SK-N-SH (cell line): ENCODE measurements around the gene RPL19. TPM values are rescaled to one million over a fixed set of nuclear protein-coding genes. Genes with fewer than 3 reads are reported as not detected.

ENCODE experiments used
- CTCF ChIA-PET: fragments of 300-600, 350-600 bp; formaldehyde crosslinking; extraction: SDS; loops from one replicate; lab custom pipeline; 2021; lab: Yijun Ruan, JAX
- POLR2A ChIA-PET: fragments of 350-600 bp; sonication (Branson Sonifier 250); formaldehyde crosslinking; extraction: SDS; loops from one replicate; lab custom pipeline; 2020; ENCODE audit warnings: antibody characterized with exemption, inconsistent platforms; lab: Yijun Ruan, JAX
- DNase-seq: peaks from one replicate; pipeline ENCODE4 v3.0.0; 2012
- H2AFZ ChIP-seq: fragments of 200-600 bp; sonication (generic); 2 replicates; pipeline ENCODE4 v1.8.1; 2016; ENCODE audit warnings: antibody characterized with exemption, mild to moderate bottlenecking, low read depth
- H3F3A ChIP-seq: fragments of 200-600 bp; sonication (generic); replicated peaks from 2 replicates; pipeline ENCODE3; 2016; ENCODE audit warnings: antibody characterized with exemption, mild to moderate bottlenecking; ENCODE audit not compliant: insufficient read depth
- H3K27ac ChIP-seq, 2 experiments: fragments of 200-500 bp in 1 of 2; fragments of 200-600 bp in 1 of 2; sonication (Bioruptor generic) in 1 of 2; sonication (generic), shearing (Covaris generic) in 1 of 2; 2 replicates each; pipeline versions ENCODE4 v1.5.1 to v1.6.1; 2014 to 2016; ENCODE audit warnings: low read depth in 2 of 2, inconsistent platforms in 1 of 2, low read length in 1 of 2, mild to moderate bottlenecking in 1 of 2, mixed read lengths in 1 of 2
- H3K27me3 ChIP-seq: fragments of 200-600 bp; sonication (generic), shearing (Covaris generic); 2 replicates; pipeline ENCODE4 v1.6.1; 2016; ENCODE audit warnings: mixed run types; ENCODE audit not compliant: insufficient read depth
- H3K36me3 ChIP-seq, 2 experiments: fragments of 200-500 bp in 1 of 2; fragments of 200-600 bp in 1 of 2; sonication (Bioruptor generic) in 1 of 2; sonication (generic) in 1 of 2; replicated peaks in 1 of 2; 2 replicates each; pipeline versions ENCODE3 to v1.5.1; 2014 to 2016; ENCODE audit warnings: low read length in 1 of 2, mild to moderate bottlenecking in 1 of 2; ENCODE audit not compliant: insufficient read depth in 2 of 2, control insufficient read depth in 1 of 2
- H3K4me1 ChIP-seq, 2 experiments: fragments of 200-500 bp in 1 of 2; fragments of 200-600 bp in 1 of 2; sonication (Bioruptor generic) in 1 of 2; sonication (generic), shearing (Covaris generic) in 1 of 2; 2 replicates each; pipeline versions ENCODE4 v1.5.1 to v1.6.1; 2014 to 2016; ENCODE audit warnings: low read depth in 1 of 2, low read length in 1 of 2, mixed run types in 1 of 2; ENCODE audit not compliant: insufficient read depth in 2 of 2, control insufficient read depth in 1 of 2
- H3K4me2 ChIP-seq: fragments of 200-600 bp; sonication (generic), shearing (Covaris generic); 2 replicates; pipeline ENCODE4 v1.6.1; 2017; ENCODE audit warnings: mixed run types
- H3K4me3 ChIP-seq, 2 experiments: fragments of 200-500 bp in 1 of 2; fragments of 200-600 bp in 1 of 2; sonication (Bioruptor generic) in 1 of 2; sonication (generic), shearing (Covaris generic) in 1 of 2; 2 replicates each; pipeline versions ENCODE4 v1.5.1 to v1.8.1; 2014 to 2016; ENCODE audit warnings: low read depth in 2 of 2, inconsistent platforms in 1 of 2, low read length in 1 of 2, mild to moderate bottlenecking in 1 of 2, mixed read lengths in 1 of 2, moderate library complexity in 1 of 2
- H3K79me2 ChIP-seq: fragments of 200-600 bp; sonication (generic); 2 replicates; pipeline ENCODE4 v1.8.1; 2017; ENCODE audit warnings: mild to moderate bottlenecking; ENCODE audit not compliant: insufficient read depth
- H3K9ac ChIP-seq: fragments of 200-600 bp; sonication (generic); 2 replicates; pipeline ENCODE4 v1.6.1; 2017; ENCODE audit warnings: mixed run types
- H3K9me2 ChIP-seq: fragments of 200-600 bp; sonication (generic); 2 replicates; pipeline ENCODE4 v1.6.1; 2017; ENCODE audit warnings: mixed run types
- H3K9me3 ChIP-seq: fragments of 200-600 bp; sonication (generic); 2 replicates; pipeline ENCODE4 v1.6.1; 2017; ENCODE audit warnings: mixed run types, mild to moderate bottlenecking, moderate library complexity
- H4K20me1 ChIP-seq: fragments of 200-600 bp; sonication (generic); 2 replicates; pipeline ENCODE4 v1.6.1; 2017; ENCODE audit warnings: mild to moderate bottlenecking, mixed run types; ENCODE audit not compliant: insufficient read depth
- CHD2 ChIP-seq: fragments of 150-350 bp; IDR thresholded peaks from 2 replicates; pipeline ENCODE4 v1.6.1; 2018; ENCODE audit warnings: low read length; ENCODE audit not compliant: partially characterized antibody
- ELF1 ChIP-seq: IDR thresholded peaks from 2 replicates; pipeline ENCODE4 v1.4.0; 2012
- EP300 ChIP-seq, 2 experiments: IDR thresholded peaks; 2 replicates each; pipeline versions ENCODE4 v1.4.0 to v1.6.1; 2012; ENCODE audit warnings: borderline replicate concordance in 1 of 2, low read depth in 1 of 2, low read length in 1 of 2
- EZH2phosphoT487 ChIP-seq: fragments of 200-600 bp; sonication (generic); IDR thresholded peaks from 2 replicates; pipeline ENCODE4 v1.6.1; 2017; ENCODE audit warnings: low read depth, mixed run types, mild to moderate bottlenecking, antibody characterized with exemption, moderate library complexity, borderline replicate concordance
- FOSL2 ChIP-seq: IDR thresholded peaks from 2 replicates; pipeline ENCODE4 v1.4.0; 2012; ENCODE audit warnings: low read depth, mild to moderate bottlenecking, moderate library complexity, borderline replicate concordance
- IRF3 ChIP-seq: fragments of 150-350 bp; IDR thresholded peaks from 2 replicates; pipeline ENCODE4 v1.6.1; 2016; ENCODE audit warnings: mild to moderate bottlenecking, low read depth, low read length
- MEF2A ChIP-seq: IDR thresholded peaks from 2 replicates; pipeline ENCODE4 v1.4.0; 2012; ENCODE audit warnings: low read depth, borderline replicate concordance
- MXI1 ChIP-seq: IDR thresholded peaks from 2 replicates; pipeline ENCODE4 v1.6.1; 2012; ENCODE audit warnings: mild to moderate bottlenecking, low read depth, low read length, improper control_type of control experiment
- NFIC ChIP-seq: IDR thresholded peaks from 2 replicates; pipeline ENCODE4 v1.4.0; 2012; ENCODE audit warnings: borderline replicate concordance
- RFX5 ChIP-seq: IDR thresholded peaks from 2 replicates; pipeline ENCODE4 v1.6.1; 2012; ENCODE audit warnings: mild to moderate bottlenecking, improper control_type of control experiment, low read length
- TAF1 ChIP-seq: IDR thresholded peaks from 2 replicates; pipeline ENCODE4 v1.6.1; 2012; ENCODE audit warnings: low read depth, mild to moderate bottlenecking, low read length, moderate library complexity, borderline replicate concordance
- TEAD4 ChIP-seq: IDR thresholded peaks from 2 replicates; pipeline ENCODE4 v1.4.0; 2012; ENCODE audit warnings: mild to moderate bottlenecking, borderline replicate concordance; ENCODE audit not compliant: insufficient read depth
- WGBS: methylation state at CpG from one replicate; pipeline ENCODE4 v1.1.6; 2017; ENCODE audit warnings: low lambda C conversion rate; 5-methylcytosine and 5-hydroxymethylcytosine counted together
- polyA plus RNA-seq, 3 experiments: library from polyadenylated mRNA; depleted of rRNA; stranded (reverse); fragments of >200 nt; gene quantifications; 2 replicates each; pipeline ENCODE4 v1.2.3, GENCODE V29; 2012
- TF ChIP-seq, protein P1 (sequence below): fragments of 200-600 bp; sonication (generic); IDR thresholded peaks from 2 replicates; pipeline ENCODE4 v1.6.1; 2017; ENCODE audit warnings: antibody characterized with exemption, mild to moderate bottlenecking, moderate library complexity
- TF ChIP-seq, protein P2 (sequence below): IDR thresholded peaks from 2 replicates; pipeline ENCODE4 v1.6.1; 2012; ENCODE audit warnings: mild to moderate bottlenecking, low read depth, low read length, moderate library complexity
- TF ChIP-seq, protein P3 (sequence below): IDR thresholded peaks from 2 replicates; pipeline ENCODE4 v1.4.0; 2012; ENCODE audit warnings: low read depth, borderline replicate concordance
- TF ChIP-seq, protein P4 (sequence below): IDR thresholded peaks from 2 replicates; pipeline ENCODE4; 2012
- TF ChIP-seq, protein P5 (sequence below): IDR thresholded peaks from 2 replicates; pipeline ENCODE4 v1.4.0; 2012; ENCODE audit warnings: low read depth

The RPL19 gene
- polyA plus RNA-seq, 1 of the 3 experiments (the other 2 are of a cell fraction), result 3,473 TPM

DNA sequence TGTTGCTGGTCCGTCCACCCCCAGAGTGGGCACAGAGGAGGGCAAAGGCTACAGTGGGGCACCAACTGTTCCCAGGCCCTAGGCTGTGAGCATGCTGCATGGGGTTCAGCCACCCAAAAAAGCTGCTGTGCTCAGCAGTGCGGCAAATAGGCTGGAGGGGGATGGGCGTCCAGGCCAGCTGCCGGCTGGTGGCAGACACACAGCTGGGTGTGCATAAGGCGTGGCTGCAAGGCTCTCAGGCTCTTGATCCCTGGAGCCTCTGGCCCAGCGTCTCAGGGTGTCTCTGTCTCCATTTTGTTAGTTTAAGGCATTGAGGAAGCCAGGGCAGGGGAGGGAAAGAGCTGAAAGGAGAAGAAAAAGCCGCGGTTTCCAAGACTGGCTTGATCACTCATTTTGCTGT is 8.8 kb downstream of the RPL19 start:
- Histone ChIP-seq H3K9me2 (no peaks in the 10 kb centered on the region), H3K9me3 (no peaks in the 10 kb centered on the region), H3K4me3 (no peak overlapping the region), H3K4me2 (peak overlapping the region; percentile 77; the same call in 1 of the 2 replicates), H3K4me1 (peaks cover 9% of the 10 kb centered on the region in 2 experiments; a peak in 2 of 4 replicates), H4K20me1 (peaks cover 10% of the 10 kb centered on the region), H3K9ac (no peak overlapping the region), H3K27ac (no peak overlapping the region), H3K36me3 (peaks cover 3 to 12% of the 10 kb centered on the region in 2 experiments), H3F3A (peaks cover 19% of the 10 kb centered on the region), H3K79me2 (no peaks in the 10 kb centered on the region), H2AFZ (no peak overlapping the region), H3K27me3 (no peaks in the 10 kb centered on the region)
- 69% methylated on average over 7 of the region's 8 CpGs for WGBS
- DNase-seq, result no peak
- CTCF ChIA-PET, result interaction anchor here (0.7 to 29.0 kb wide), 9 partner anchors 9 to 339 kb away, joined by 3 to 781 read pairs (median 4); partner anchors contain the start of gene STAC2
- TF ChIP-seq FOSL2, result no peak
- TF ChIP-seq, protein P1, sequence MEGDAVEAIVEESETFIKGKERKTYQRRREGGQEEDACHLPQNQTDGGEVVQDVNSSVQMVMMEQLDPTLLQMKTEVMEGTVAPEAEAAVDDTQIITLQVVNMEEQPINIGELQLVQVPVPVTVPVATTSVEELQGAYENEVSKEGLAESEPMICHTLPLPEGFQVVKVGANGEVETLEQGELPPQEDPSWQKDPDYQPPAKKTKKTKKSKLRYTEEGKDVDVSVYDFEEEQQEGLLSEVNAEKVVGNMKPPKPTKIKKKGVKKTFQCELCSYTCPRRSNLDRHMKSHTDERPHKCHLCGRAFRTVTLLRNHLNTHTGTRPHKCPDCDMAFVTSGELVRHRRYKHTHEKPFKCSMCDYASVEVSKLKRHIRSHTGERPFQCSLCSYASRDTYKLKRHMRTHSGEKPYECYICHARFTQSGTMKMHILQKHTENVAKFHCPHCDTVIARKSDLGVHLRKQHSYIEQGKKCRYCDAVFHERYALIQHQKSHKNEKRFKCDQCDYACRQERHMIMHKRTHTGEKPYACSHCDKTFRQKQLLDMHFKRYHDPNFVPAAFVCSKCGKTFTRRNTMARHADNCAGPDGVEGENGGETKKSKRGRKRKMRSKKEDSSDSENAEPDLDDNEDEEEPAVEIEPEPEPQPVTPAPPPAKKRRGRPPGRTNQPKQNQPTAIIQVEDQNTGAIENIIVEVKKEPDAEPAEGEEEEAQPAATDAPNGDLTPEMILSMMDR, result no peak
- TF ChIP-seq CHD2, result no peak
- TF ChIP-seq NFIC, result no peak
- no peak for TF ChIP-seq IRF3
- TF ChIP-seq MEF2A, result no peak
- TF ChIP-seq, protein P2, sequence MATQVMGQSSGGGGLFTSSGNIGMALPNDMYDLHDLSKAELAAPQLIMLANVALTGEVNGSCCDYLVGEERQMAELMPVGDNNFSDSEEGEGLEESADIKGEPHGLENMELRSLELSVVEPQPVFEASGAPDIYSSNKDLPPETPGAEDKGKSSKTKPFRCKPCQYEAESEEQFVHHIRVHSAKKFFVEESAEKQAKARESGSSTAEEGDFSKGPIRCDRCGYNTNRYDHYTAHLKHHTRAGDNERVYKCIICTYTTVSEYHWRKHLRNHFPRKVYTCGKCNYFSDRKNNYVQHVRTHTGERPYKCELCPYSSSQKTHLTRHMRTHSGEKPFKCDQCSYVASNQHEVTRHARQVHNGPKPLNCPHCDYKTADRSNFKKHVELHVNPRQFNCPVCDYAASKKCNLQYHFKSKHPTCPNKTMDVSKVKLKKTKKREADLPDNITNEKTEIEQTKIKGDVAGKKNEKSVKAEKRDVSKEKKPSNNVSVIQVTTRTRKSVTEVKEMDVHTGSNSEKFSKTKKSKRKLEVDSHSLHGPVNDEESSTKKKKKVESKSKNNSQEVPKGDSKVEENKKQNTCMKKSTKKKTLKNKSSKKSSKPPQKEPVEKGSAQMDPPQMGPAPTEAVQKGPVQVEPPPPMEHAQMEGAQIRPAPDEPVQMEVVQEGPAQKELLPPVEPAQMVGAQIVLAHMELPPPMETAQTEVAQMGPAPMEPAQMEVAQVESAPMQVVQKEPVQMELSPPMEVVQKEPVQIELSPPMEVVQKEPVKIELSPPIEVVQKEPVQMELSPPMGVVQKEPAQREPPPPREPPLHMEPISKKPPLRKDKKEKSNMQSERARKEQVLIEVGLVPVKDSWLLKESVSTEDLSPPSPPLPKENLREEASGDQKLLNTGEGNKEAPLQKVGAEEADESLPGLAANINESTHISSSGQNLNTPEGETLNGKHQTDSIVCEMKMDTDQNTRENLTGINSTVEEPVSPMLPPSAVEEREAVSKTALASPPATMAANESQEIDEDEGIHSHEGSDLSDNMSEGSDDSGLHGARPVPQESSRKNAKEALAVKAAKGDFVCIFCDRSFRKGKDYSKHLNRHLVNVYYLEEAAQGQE, result no peak
- TF ChIP-seq, protein P3, sequence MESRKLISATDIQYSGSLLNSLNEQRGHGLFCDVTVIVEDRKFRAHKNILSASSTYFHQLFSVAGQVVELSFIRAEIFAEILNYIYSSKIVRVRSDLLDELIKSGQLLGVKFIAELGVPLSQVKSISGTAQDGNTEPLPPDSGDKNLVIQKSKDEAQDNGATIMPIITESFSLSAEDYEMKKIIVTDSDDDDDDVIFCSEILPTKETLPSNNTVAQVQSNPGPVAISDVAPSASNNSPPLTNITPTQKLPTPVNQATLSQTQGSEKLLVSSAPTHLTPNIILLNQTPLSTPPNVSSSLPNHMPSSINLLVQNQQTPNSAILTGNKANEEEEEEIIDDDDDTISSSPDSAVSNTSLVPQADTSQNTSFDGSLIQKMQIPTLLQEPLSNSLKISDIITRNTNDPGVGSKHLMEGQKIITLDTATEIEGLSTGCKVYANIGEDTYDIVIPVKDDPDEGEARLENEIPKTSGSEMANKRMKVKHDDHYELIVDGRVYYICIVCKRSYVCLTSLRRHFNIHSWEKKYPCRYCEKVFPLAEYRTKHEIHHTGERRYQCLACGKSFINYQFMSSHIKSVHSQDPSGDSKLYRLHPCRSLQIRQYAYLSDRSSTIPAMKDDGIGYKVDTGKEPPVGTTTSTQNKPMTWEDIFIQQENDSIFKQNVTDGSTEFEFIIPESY, result no peak
- TF ChIP-seq, protein P4, sequence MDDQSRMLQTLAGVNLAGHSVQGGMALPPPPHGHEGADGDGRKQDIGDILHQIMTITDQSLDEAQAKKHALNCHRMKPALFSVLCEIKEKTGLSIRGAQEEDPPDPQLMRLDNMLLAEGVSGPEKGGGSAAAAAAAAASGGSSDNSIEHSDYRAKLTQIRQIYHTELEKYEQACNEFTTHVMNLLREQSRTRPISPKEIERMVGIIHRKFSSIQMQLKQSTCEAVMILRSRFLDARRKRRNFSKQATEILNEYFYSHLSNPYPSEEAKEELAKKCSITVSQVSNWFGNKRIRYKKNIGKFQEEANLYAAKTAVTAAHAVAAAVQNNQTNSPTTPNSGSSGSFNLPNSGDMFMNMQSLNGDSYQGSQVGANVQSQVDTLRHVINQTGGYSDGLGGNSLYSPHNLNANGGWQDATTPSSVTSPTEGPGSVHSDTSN, result no peak
- no peak for TF ChIP-seq TAF1
- TF ChIP-seq ELF1, result no peak
- no peak for TF ChIP-seq EP300 (IDR thresholded peaks at IDR 0.05; ENCODE audit: borderline replicate concordance in 1 of 2, low read depth in 1 of 2, low read length in 1 of 2)
- TF ChIP-seq RFX5, result no peak
- TF ChIP-seq MXI1, result no peak
- TF ChIP-seq, protein P5, sequence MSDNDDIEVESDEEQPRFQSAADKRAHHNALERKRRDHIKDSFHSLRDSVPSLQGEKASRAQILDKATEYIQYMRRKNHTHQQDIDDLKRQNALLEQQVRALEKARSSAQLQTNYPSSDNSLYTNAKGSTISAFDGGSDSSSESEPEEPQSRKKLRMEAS, result no peak
- no peak for TF ChIP-seq TEAD4
- TF ChIP-seq EZH2phosphoT487, result no peak
- POLR2A ChIA-PET, result interaction anchor here (2.3 kb wide), 1 partner anchor 9 kb away, joined by 9 read pairs; the partner anchor contains the start of gene RPL19
